Breast epithelium (tissue), 3 donors: Measurements from ENCODE around the gene RGL1.

ENCODE experiments used
- POLR2A ChIP-seq: fragments of 450-650 bp; IDR thresholded peaks from one replicate; pipeline ENCODE4 v1.6.1; 2016; ENCODE audit warnings: antibody characterized with exemption, mild to moderate bottlenecking, moderate library complexity
- POLR2AphosphoS5 ChIP-seq, 3 donors: sonication (generic); formaldehyde crosslinking; IDR thresholded peaks; one replicate each; pipeline ENCODE4 v1.6.1; 2017; ENCODE audit warnings: antibody characterized with exemption in 3 of 3
- TF ChIP-seq, protein P1 (sequence below), 3 donors: fragments of 450-650 bp; IDR thresholded peaks; one replicate each; pipeline ENCODE4 v1.5.1; 2016 to 2017; ENCODE audit warnings: antibody characterized with exemption in 3 of 3, mild to moderate bottlenecking in 3 of 3, moderate library complexity in 3 of 3

GRCh38 chr1:183847641-183848040 lies 42.7 kb downstream of the RGL1 start:
- TF ChIP-seq, protein P1, sequence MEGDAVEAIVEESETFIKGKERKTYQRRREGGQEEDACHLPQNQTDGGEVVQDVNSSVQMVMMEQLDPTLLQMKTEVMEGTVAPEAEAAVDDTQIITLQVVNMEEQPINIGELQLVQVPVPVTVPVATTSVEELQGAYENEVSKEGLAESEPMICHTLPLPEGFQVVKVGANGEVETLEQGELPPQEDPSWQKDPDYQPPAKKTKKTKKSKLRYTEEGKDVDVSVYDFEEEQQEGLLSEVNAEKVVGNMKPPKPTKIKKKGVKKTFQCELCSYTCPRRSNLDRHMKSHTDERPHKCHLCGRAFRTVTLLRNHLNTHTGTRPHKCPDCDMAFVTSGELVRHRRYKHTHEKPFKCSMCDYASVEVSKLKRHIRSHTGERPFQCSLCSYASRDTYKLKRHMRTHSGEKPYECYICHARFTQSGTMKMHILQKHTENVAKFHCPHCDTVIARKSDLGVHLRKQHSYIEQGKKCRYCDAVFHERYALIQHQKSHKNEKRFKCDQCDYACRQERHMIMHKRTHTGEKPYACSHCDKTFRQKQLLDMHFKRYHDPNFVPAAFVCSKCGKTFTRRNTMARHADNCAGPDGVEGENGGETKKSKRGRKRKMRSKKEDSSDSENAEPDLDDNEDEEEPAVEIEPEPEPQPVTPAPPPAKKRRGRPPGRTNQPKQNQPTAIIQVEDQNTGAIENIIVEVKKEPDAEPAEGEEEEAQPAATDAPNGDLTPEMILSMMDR (IDR thresholded peaks at IDR 0.05): no peak
- TF ChIP-seq POLR2AphosphoS5 (IDR thresholded peaks at IDR 0.05): no peak
- no peak for TF ChIP-seq POLR2A
